Breast epithelium (tissue), 3 donors: ENCODE measurements around the gene TMEM266.

Experiments
- POLR2A ChIP-seq: fragments of 450-650 bp; IDR thresholded peaks from one replicate; pipeline ENCODE4 v1.6.1; 2016; ENCODE audit warnings: antibody characterized with exemption, mild to moderate bottlenecking, moderate library complexity
- TF ChIP-seq, protein P1 (sequence below), 3 donors: fragments of 450-650 bp; IDR thresholded peaks; one replicate each; pipeline ENCODE4 v1.5.1; 2016 to 2017; ENCODE audit warnings: antibody characterized with exemption in 3 of 3, mild to moderate bottlenecking in 3 of 3, moderate library complexity in 3 of 3

DNA sequence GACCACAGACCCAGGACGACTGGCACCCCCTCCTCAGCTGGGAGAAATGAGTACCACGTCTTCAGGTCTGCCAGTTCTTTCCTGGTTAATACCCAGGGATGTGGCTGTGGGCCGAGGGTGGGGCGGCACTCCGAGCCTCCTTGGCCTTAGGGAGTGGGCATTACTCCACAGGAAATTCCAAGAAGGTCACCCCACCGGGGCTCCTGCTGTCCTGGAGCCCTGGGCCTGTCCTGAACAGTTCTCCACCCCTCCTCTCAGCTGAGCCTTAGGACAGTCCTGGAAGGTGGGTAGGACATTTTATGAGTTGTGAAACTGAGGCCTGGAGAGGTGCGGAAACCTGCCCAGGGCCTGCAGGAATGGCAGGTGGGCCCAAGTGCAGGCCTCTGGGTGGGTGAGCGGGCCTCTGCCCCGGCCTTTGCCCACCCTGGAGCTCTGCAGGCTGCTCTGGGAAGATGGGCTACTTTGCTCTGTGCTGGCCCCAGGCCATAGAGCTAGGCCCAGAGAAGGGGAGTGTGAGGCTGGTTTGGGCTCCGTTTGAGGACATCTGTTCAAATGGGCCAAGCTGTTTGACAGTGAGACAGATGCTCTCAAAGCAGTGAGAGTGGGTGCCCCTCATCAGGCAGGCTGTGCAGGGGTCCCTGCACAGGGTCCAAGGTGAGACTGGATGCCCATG, 103.1 kb downstream of the TMEM266 start:
- TF ChIP-seq, protein P1, sequence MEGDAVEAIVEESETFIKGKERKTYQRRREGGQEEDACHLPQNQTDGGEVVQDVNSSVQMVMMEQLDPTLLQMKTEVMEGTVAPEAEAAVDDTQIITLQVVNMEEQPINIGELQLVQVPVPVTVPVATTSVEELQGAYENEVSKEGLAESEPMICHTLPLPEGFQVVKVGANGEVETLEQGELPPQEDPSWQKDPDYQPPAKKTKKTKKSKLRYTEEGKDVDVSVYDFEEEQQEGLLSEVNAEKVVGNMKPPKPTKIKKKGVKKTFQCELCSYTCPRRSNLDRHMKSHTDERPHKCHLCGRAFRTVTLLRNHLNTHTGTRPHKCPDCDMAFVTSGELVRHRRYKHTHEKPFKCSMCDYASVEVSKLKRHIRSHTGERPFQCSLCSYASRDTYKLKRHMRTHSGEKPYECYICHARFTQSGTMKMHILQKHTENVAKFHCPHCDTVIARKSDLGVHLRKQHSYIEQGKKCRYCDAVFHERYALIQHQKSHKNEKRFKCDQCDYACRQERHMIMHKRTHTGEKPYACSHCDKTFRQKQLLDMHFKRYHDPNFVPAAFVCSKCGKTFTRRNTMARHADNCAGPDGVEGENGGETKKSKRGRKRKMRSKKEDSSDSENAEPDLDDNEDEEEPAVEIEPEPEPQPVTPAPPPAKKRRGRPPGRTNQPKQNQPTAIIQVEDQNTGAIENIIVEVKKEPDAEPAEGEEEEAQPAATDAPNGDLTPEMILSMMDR (IDR thresholded peaks at IDR 0.05): no peak
- no peak for TF ChIP-seq POLR2A
